GM12878 (cell line): Measurements from ENCODE around the gene PTCD1. TPM values are rescaled to one million over a fixed set of nuclear protein-coding genes. Genes with fewer than 3 reads are reported as not detected.

Source experiments
- CREM ChIP-seq: IDR thresholded peaks from 2 replicates; pipeline ENCODE4 v1.6.1; 2014; ENCODE audit warnings: antibody characterized with exemption, low read depth
- ETV6 ChIP-seq, 2 experiments: fragments of 450-650 bp in 1 of 2; IDR thresholded peaks in 1 of 2; conservative IDR thresholded peaks in 1 of 2; 2 replicates each; pipeline ENCODE4 v1.6.1; 2014; ENCODE audit warnings: antibody characterized with exemption in 1 of 2, borderline replicate concordance in 1 of 2, low read depth in 1 of 2, mild to moderate bottlenecking in 1 of 2, moderate library complexity in 1 of 2
- FOXM1 ChIP-seq: IDR thresholded peaks from 2 replicates; pipeline ENCODE4 v1.6.1; 2012; ENCODE audit warnings: low read depth, mild to moderate bottlenecking, inconsistent platforms, low read length, moderate library complexity
- IKZF1 ChIP-seq: fragments of 450-650 bp; conservative IDR thresholded peaks from 2 replicates; pipeline ENCODE4 v1.6.1; 2017; ENCODE audit warnings: antibody characterized with exemption, mild to moderate bottlenecking
- JUND ChIP-seq: IDR thresholded peaks from 2 replicates; pipeline ENCODE4 v1.6.1; 2012; ENCODE audit warnings: low read depth, mild to moderate bottlenecking, low read length, improper control_type of control experiment, moderate library complexity
- KDM1A ChIP-seq: fragments of 200-600 bp; sonication (generic); IDR thresholded peaks from 2 replicates; pipeline ENCODE4 v1.6.1; 2016; ENCODE audit warnings: borderline replicate concordance
- MYB ChIP-seq: fragments of 150-350 bp; IDR thresholded peaks from 2 replicates; pipeline ENCODE4 v1.6.1; 2014; ENCODE audit warnings: mild to moderate bottlenecking, low read depth, low read length, borderline replicate concordance
- MYC ChIP-seq: IDR thresholded peaks from 2 replicates; pipeline ENCODE4 v1.6.1; 2011; ENCODE audit warnings: mild to moderate bottlenecking, low read length, moderate library complexity, inconsistent platforms; ENCODE audit not compliant: insufficient read depth, insufficient replicate concordance, insufficient read length, severe bottlenecking
- NFYB ChIP-seq: IDR thresholded peaks from 2 replicates; pipeline ENCODE4 v1.6.1; 2011; ENCODE audit warnings: low read depth, mild to moderate bottlenecking, low read length, improper control_type of control experiment, moderate library complexity; ENCODE audit not compliant: insufficient read depth
- PAX5 ChIP-seq: IDR thresholded peaks from 2 replicates; pipeline ENCODE4 v1.6.1; 2011; ENCODE audit warnings: low read depth, low read length, borderline replicate concordance
- RAD21 ChIP-seq: IDR thresholded peaks from 2 replicates; pipeline ENCODE4 v1.6.1; 2011; ENCODE audit warnings: mild to moderate bottlenecking, low read depth, low read length, moderate library complexity; ENCODE audit not compliant: insufficient read depth
- RBBP5 ChIP-seq: fragments of 200-600 bp; sonication (generic); conservative IDR thresholded peaks from 2 replicates; pipeline ENCODE4 v1.6.1; 2016
- RELA ChIP-seq: fragments of 450-650 bp; IDR thresholded peaks from 2 replicates; pipeline ENCODE4 v1.8.0; 2014; ENCODE audit warnings: borderline replicate concordance; ENCODE audit not compliant: partially characterized antibody
- SMAD5 ChIP-seq: IDR thresholded peaks from 2 replicates; pipeline ENCODE4 v1.6.1; 2016; ENCODE audit warnings: antibody characterized with exemption, low read depth
- SMARCA5 ChIP-seq: fragments of 450-650 bp; IDR thresholded peaks from 2 replicates; pipeline ENCODE4 v1.6.1; 2017; ENCODE audit warnings: mild to moderate bottlenecking
- SPI1 ChIP-seq: IDR thresholded peaks from 2 replicates; pipeline ENCODE4 v1.6.1; 2011; ENCODE audit warnings: low read depth, mild to moderate bottlenecking, low read length, moderate library complexity, borderline replicate concordance; ENCODE audit not compliant: insufficient read depth
- SUPT20H ChIP-seq: IDR thresholded peaks from 2 replicates; pipeline ENCODE4 v1.6.1; 2011; ENCODE audit warnings: low read depth, mild to moderate bottlenecking, low read length, moderate library complexity, borderline replicate concordance; ENCODE audit not compliant: control insufficient read depth
- TARDBP ChIP-seq: IDR thresholded peaks from 2 replicates; pipeline ENCODE4 v1.6.1; 2016; ENCODE audit warnings: borderline replicate concordance
- TBL1XR1 ChIP-seq: IDR thresholded peaks from 2 replicates; pipeline ENCODE4 v1.6.1; 2012; ENCODE audit warnings: low read depth, low read length, improper control_type of control experiment
- TCF3 ChIP-seq: IDR thresholded peaks from 2 replicates; pipeline ENCODE4 v1.6.1; 2012; ENCODE audit warnings: low read depth, mild to moderate bottlenecking, low read length, borderline replicate concordance; ENCODE audit not compliant: insufficient read depth
- polyA plus RNA-seq, 11 experiments: library from polyadenylated mRNA; depleted of rRNA in 4 of 11; unstranded in 6 of 11; stranded (reverse) in 5 of 11; fragments of >200 nt; fragmentation: Nextera tagmentation in 4 of 11; fragmentation: Illumina TruSeq in 1 of 11; extraction: Ambion mirVana in 4 of 11; extraction: Trizol in 1 of 11; gene quantifications; 1 replicate in 1 of 11; 2 replicates in 10 of 11; pipeline versions ENCODE4 v1.2.1 to v1.2.3, GENCODE V29; 2011 to 2016; ENCODE audit warnings: inconsistent platforms in 2 of 11, missing spikeins in 2 of 11, low read depth in 1 of 11
- total RNA-seq, 4 experiments: library from RNA; depleted of rRNA in 3 of 4; stranded (reverse); fragments of >200 nt in 3 of 4; fragmentation: Illumina TruSeq in 1 of 4; extraction: Trizol in 1 of 4; gene quantifications; 2 replicates each; pipeline versions ENCODE4 v1.2.1 to v1.2.3, GENCODE V29; 2013 to 2021
- TF ChIP-seq, protein P1 (sequence below): IDR thresholded peaks from 2 replicates; pipeline ENCODE4 v1.6.1; 2012; ENCODE audit warnings: improper control_type of control experiment, low read depth, low read length; ENCODE audit not compliant: insufficient replicate concordance
- TF ChIP-seq, protein P2 (sequence below): IDR thresholded peaks from 2 replicates; pipeline ENCODE4 v1.6.1; 2012; ENCODE audit warnings: low read depth, low read length, improper control_type of control experiment

PTCD1 gene
- total and polyA plus RNA-seq, 10 of the 15 experiments (the other 5 are each of a cell fraction or from before 2014, with no cell fraction given) = 0.26 to 9.7 (median 5.0) TPM

DNA sequence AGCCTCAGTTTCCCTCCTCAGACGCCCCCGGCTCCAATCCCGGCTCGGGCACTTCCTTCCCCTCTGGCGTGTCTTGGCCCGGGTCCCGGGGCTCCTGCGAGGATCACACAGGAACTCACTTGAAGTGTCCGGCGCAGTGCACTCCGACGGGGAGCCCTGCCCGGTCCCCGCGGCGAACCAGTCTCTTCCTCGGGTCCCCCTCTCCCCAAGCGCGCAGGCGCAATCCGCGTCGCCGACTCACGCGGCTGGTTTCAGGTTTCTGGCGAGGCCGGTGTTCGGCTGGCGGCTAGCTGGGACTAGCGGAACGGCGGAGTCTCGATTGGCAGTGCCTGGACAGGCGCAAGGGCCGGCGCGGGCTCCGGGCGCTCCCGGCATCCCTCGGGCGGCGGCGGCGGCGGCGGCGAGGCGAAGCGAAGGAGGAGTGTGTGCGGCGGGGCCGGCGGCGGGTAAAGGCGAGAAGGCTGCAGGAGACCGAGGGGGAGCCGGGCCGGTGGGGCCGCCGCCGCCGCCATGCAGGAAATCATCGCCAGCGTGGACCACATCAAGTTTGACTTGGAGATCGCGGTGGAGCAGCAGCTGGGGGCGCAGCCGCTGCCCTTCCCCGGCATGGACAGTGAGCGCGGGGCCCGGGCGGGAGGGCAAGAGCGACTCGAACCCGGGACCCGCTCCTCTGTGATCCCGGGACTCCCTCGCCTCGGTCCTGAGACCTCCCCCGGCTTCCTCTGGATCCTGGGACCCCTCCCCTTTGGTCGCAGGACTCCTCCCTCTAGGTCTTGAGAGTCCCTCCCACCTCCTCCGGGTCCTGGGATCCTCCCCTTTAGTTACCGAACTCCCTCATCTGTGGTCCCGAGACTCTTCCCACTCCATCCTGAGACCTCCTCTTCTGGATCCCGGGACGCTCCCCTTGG is at the start of gene PTCD1, which contains the start of gene CPSF4 (continued):
- TF ChIP-seq, protein P1, sequence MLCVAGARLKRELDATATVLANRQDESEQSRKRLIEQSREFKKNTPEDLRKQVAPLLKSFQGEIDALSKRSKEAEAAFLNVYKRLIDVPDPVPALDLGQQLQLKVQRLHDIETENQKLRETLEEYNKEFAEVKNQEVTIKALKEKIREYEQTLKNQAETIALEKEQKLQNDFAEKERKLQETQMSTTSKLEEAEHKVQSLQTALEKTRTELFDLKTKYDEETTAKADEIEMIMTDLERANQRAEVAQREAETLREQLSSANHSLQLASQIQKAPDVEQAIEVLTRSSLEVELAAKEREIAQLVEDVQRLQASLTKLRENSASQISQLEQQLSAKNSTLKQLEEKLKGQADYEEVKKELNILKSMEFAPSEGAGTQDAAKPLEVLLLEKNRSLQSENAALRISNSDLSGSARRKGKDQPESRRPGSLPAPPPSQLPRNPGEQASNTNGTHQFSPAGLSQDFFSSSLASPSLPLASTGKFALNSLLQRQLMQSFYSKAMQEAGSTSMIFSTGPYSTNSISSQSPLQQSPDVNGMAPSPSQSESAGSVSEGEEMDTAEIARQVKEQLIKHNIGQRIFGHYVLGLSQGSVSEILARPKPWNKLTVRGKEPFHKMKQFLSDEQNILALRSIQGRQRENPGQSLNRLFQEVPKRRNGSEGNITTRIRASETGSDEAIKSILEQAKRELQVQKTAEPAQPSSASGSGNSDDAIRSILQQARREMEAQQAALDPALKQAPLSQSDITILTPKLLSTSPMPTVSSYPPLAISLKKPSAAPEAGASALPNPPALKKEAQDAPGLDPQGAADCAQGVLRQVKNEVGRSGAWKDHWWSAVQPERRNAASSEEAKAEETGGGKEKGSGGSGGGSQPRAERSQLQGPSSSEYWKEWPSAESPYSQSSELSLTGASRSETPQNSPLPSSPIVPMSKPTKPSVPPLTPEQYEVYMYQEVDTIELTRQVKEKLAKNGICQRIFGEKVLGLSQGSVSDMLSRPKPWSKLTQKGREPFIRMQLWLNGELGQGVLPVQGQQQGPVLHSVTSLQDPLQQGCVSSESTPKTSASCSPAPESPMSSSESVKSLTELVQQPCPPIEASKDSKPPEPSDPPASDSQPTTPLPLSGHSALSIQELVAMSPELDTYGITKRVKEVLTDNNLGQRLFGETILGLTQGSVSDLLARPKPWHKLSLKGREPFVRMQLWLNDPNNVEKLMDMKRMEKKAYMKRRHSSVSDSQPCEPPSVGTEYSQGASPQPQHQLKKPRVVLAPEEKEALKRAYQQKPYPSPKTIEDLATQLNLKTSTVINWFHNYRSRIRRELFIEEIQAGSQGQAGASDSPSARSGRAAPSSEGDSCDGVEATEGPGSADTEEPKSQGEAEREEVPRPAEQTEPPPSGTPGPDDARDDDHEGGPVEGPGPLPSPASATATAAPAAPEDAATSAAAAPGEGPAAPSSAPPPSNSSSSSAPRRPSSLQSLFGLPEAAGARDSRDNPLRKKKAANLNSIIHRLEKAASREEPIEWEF = peak; percentile 99
- TF ChIP-seq SMARCA5 = peak; percentile 73; the same call in 1 of the 2 replicates
- TF ChIP-seq RBBP5 = no peak
- peak; percentile 65; the same call in 1 of the 2 replicates for TF ChIP-seq PAX5
- TF ChIP-seq MYB = no peak
- no peak for TF ChIP-seq KDM1A
- 0 out of 2 replicates have a peak, but pooled peaks have one; percentile 53 for TF ChIP-seq CREM
- TF ChIP-seq IKZF1 = peak; percentile 93
- TF ChIP-seq TCF3 = 0 out of 2 replicates have a peak, but pooled peaks have one; percentile 53
- TF ChIP-seq, protein P2, sequence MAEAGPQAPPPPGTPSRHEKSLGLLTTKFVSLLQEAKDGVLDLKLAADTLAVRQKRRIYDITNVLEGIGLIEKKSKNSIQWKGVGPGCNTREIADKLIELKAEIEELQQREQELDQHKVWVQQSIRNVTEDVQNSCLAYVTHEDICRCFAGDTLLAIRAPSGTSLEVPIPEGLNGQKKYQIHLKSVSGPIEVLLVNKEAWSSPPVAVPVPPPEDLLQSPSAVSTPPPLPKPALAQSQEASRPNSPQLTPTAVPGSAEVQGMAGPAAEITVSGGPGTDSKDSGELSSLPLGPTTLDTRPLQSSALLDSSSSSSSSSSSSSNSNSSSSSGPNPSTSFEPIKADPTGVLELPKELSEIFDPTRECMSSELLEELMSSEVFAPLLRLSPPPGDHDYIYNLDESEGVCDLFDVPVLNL = 0 out of 2 replicates have a peak, but pooled peaks have one; percentile 25
- no peak for TF ChIP-seq SPI1
- no peak for TF ChIP-seq ETV6 (conservative IDR thresholded peaks at IDR 0.05 in 1 of 2, IDR thresholded peaks at IDR 0.05 in 1 of 2; ENCODE audit: borderline replicate concordance in 1 of 2, low read depth in 1 of 2)
- TF ChIP-seq RAD21 = no peak
- 0 out of 2 replicates have a peak, but pooled peaks have one; percentile 39 for TF ChIP-seq TARDBP
- no peak for TF ChIP-seq JUND
- TF ChIP-seq SMAD5 = peak; percentile 29; the same call in 1 of the 2 replicates
- no peak; the same call in 1 of the 2 replicates for TF ChIP-seq TBL1XR1
- TF ChIP-seq RELA = peak; percentile 69
- TF ChIP-seq MYC = no peak
- TF ChIP-seq NFYB = no peak
- TF ChIP-seq FOXM1 = no peak
- no peak for TF ChIP-seq SUPT20H
